IMR-90 (cell line): ENCODE results near the gene CASP3.

Experiments
- CEBPB ChIP-seq: IDR thresholded peaks from 2 replicates; pipeline ENCODE4 v1.6.1; 2012; ENCODE audit warnings: low read depth, low read length, improper control_type of control experiment
- CTCF ChIP-seq: conservative IDR thresholded peaks from 2 replicates; pipeline ENCODE4 v1.5.1; 2012; ENCODE audit warnings: mild to moderate bottlenecking, low read depth, low read length, improper control_type of control experiment
- FOS ChIP-seq: fragments of 150-350 bp; IDR thresholded peaks from 2 replicates; pipeline ENCODE4 v1.6.1; 2016; ENCODE audit warnings: low read depth, low read length
- MAZ ChIP-seq: IDR thresholded peaks from 2 replicates; pipeline ENCODE4 v1.6.1; 2012; ENCODE audit warnings: low read depth, mild to moderate bottlenecking, low read length, improper control_type of control experiment, moderate library complexity, borderline replicate concordance
- MXI1 ChIP-seq: IDR thresholded peaks from 2 replicates; pipeline ENCODE4 v1.6.1; 2012; ENCODE audit warnings: low read depth, mild to moderate bottlenecking, low read length, moderate library complexity, borderline replicate concordance
- POLR2A ChIP-seq: IDR thresholded peaks from 2 replicates; pipeline ENCODE4 v1.6.1; 2012; ENCODE audit warnings: mild to moderate bottlenecking, low read depth, low read length
- RAD21 ChIP-seq: IDR thresholded peaks from 2 replicates; pipeline ENCODE4 v1.6.1; 2012; ENCODE audit warnings: low read length, improper control_type of control experiment
- RCOR1 ChIP-seq: IDR thresholded peaks from 2 replicates; pipeline ENCODE4 v1.6.1; 2012; ENCODE audit warnings: mild to moderate bottlenecking, low read length, improper control_type of control experiment; ENCODE audit not compliant: insufficient replicate concordance
- RFX5 ChIP-seq: IDR thresholded peaks from 2 replicates; pipeline ENCODE4 v1.8.0; 2012; ENCODE audit warnings: low read depth, mild to moderate bottlenecking, low read length, moderate library complexity
- SMC3 ChIP-seq: fragments of 150-350 bp; IDR thresholded peaks from 2 replicates; pipeline ENCODE4 v1.6.1; 2016; ENCODE audit warnings: low read depth, mild to moderate bottlenecking, antibody characterized with exemption, low read length, moderate library complexity
- USF2 ChIP-seq: fragments of 150-350 bp; IDR thresholded peaks from 2 replicates; pipeline ENCODE4 v1.6.1; 2017; ENCODE audit warnings: mild to moderate bottlenecking, antibody characterized with exemption, low read length, low read depth

DNA sequence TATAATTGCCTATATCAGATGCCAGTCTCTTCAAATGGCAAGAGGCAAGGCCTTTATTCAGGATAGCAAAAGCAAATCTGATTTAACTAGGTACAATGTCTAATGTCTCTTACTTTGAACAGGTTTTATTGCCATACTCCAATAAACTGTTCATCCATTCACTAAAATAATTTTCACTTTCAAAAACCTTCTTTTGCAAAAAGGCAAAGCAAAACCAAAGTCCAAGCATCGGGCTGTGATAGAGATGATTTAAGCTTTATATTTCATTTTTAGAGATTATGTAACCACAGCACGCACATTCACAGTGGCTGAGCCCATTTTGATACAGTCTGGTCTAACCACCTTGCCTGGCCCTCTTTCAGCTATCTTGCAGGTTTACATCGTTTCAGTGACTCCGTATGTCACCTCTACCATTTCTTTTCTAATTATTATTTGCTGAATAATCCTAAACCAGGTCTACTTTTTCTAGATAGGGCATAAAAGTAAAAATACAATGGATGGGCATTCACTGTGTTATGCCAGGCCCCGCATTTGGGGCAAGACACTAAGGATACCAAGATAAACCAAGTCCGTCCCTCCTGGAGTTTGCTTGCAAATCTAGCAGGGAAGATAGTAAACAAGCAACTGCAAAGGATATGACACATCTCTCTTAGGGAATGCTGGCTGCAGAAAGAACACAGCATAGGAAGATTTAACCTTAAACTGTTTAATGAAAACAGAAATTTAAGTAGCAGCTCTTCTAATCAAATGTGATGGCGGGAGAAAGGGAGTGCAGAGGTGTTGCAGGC is 1.8 kb downstream of the CASP3 start:
- no peak for TF ChIP-seq CTCF
- TF ChIP-seq CEBPB: no peak
- TF ChIP-seq POLR2A: no peak
- no peak for TF ChIP-seq MXI1
- no peak for TF ChIP-seq SMC3
- TF ChIP-seq RFX5: no peak
- no peak for TF ChIP-seq FOS
- TF ChIP-seq USF2: no peak
- TF ChIP-seq RAD21: no peak
- no peak for TF ChIP-seq MAZ
- no peak for TF ChIP-seq RCOR1
